ENCODE results near the gene SGK1.

Gene SGK1

DNA sequence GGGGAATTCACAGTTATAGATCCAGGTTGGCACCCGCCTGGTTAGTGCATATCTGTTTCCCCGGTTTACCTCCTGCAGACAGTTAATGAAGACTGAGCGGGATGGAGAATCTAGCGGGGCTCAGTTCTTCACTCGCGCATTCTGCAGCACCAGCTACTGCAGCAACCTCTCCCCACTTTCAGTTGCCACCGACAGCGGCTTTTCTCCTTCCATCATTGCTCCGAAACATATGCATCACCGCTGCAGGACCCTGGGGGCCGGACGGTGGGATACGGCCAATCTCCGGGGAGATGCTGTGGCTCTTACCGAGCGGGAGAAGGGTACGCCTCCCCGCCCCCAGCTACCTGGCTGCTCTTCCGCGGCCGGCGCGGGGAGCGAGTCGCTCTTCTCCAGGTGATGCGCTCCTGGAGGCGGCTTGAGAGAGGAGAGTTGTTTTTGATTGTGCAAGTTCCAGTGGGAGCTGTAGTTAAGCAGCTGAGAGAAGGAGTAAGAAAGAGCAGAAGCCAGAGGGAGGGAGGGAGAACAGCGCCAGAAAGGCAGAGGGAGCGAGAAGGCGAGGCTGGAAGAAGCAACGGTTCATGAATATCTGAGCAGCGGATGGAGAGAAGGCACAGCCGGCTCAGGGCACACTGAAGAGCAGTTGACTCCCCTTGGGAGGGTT lies at the start of gene SGK1:
TSS of gene SGK1 (minus strand) at position 642 of the 661 bp plus-strand sequence. CDS start 652 bp downstream, outside the sequence.
- DNase-seq: peak; percentile 69

DNA sequence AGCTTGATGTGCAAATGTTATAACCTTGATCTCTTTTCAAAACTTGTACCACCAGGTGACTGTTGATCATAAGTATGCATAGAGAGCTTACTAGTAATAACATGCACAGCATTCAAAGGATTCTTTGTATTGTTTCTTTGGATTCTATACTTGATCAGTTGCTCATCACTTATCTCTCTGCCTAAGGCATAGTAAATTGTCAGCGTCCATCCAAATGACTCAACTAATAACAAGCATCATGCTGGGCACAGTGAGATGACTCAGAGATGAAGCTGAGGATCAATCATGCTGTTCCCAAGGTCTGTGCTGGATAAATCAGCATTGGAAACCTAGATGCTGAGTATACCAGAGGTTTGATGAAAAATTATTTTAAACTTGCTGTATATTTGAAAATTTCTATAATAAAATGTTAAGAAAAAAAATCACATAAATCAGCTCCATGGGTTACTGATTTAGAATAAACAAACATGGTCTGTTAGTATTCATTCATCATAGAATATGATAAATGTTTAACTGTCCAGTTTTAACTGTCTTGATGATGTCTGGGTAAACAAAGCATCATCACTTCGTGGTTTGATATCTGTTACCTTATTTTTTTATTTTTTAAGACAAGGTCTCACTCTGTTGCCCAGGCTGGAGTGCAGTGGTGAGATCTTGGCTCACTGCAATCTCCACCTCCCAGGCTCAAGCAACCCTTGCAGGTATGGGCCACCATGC lies 45.6 kb upstream of the SGK1 start:
- no peak for DNase-seq

DNA sequence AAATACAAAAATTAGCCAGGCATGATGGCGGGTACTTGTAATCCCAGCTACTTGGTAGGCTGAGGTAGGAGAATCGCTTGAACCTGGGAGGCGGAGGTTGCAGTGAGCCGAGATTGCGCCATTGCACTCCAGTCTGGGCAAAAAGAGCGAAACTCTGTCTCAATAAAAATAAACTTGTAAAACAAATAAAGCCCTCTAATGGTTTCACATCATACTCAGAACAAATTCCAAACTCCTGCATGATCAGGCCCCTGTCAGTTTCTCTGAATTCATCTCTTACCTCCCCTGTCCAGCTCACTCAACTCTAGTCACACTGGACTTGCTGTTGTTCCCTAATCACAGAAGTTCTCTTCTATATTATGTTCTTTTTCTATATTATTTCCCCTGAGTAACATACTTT lies 43.1 kb upstream of the SGK1 start:
- DNase-seq: no peak

DNA sequence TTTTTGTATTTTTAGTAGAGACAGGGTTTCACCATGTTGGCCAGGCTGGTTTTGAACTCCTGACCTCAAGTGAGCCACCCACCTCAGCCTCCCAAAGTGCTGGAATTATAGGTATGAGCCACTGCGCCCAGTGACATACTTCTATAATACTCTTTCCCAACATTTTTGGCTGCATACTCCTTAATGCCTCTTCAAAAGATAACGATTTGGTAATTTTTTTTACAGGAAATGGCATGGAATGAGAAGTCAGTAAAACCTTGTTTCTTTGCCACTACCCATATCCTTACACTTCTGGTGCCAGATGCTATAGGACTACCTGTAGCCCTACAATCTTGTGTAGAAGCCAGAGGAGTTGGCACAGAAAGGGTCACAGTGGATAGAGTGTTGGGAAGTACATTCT lies 41.4 kb upstream of the SGK1 start:
- no peak for DNase-seq

DNA sequence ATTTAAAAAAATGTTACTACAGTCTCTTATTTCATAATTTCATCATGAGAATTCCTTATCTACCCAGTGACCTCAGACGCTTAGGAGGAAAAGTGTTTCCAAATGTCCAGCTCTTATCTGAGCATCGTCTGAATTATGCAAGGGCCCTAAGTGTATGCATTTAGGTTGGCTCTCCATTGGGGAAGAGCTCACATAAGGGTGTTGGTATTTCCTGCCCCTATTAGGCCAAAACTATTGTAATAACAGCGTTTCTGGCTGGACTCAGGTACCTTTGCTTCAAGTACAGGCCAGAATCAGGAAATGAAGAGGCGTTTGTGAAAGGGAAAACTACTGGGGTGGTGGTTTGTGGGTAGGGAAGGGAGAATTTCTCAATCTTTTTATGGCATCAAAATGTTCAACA lies 40.4 kb upstream of the SGK1 start:
- no peak for DNase-seq

DNA sequence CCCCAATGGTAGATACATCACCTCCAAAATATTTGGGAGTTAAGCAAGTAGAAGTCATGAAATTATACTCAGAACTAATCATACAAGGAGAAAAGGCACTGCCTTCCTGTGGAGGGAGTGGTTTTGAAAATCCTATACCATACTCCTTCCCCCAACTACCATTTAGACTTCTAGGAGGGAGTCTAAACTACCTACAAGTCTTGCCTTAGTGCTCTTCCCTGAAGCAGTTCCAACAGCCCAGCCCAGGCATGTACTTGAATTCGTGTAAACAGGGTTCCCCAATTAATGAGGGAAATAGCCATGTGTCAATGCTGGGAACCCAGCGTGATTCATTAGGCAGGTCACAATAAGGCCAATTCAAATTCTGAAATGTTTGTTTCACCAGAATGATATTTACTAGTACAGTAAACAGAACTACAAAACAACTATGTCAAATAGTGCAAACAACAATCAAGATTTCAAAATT lies 39.1 kb upstream of the SGK1 start:
- no peak for DNase-seq

DNA sequence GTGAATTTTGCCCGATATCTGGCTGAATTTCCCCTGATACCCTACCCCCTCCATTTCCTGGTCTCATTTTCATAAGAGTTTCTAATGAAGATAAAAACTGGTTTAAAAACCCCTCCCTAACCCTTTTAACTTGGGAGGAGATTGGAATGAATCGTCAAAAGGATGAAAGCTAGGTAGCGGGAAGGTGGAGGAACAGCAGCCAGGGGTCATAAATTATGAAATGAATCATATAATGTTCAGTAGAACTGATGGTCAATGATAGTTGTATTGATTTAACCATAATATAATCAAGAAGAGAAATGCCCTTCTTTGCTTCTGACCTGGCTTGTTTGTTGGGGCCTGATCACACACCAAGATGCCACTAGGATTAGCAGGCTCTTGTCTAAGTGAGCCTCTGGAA lies 38.5 kb upstream of the SGK1 start:
- no peak for DNase-seq

DNA sequence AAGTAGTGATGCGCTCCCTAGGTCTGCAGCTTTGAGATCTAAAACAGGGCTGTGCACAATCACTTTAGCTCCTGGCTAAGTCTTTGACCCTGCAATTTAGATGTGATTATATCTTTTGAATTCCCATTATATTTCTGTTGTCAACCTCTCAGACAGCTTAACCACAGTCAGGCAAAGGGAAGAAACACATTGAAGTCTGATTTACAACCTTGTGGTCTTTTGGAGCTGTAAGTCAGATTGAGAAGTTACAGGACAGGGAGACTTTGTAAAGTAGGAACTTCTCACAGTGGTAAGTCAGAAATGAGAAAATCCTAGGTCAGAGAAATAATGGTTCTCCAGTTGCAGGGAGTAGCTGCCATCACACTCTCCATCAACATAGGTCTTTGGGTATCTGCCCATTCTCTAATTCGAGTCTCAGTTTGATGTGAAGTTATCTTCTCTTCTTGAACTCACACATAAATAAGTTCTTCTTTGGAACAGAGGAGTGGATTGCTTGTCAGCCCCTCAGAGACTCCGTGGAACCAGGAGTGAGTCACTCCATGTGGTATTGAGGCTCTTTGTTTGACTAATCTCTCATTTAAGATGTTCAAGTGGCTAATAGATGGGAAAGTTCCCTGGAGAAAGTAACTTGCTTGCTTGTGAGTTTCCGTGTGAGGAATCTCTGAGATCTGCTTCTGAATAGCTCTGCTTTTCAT lies 35.0 kb upstream of the SGK1 start:
- DNase-seq: no peak

DNA sequence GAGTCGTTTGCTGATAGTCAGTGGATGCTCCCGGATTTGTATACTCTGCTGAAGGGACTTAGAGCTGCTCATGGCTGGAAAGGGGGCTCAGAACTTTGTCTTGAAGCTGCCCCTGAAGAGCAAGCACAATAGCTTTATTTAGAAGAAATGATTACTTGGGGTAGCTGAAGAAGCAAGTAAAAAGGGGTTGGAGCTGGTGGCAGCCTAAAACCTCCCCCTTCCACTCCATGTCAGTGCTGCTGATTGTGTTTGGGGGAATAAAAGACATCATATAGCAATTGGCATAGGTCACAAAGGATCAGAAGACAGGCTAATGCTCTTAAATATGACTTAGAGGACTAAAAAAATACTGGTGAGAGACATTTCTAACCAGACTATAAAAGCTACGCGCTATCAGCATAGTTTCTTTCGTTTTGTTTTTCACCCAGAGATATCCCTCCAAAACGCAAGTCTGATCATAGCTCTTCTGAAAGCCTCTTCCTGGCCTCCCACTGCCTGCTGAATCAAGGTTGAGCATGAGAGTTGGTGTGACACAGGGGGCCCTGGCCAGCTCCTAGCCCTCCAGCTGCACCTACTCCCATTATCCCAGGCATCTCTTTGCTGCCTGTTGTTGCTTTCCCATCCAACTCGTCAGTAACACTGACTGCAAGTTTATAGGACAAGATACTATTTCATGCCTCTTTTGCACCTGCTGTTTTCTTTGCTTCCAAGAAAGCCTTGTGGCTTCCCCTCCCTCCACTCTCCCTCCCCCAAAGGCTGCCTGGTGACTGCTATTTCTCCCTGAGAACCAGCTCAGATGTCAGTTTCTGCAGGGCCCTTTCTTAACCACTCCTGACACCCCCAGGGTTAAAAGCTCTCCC lies 33.9 kb upstream of the SGK1 start:
- DNase-seq: no peak

DNA sequence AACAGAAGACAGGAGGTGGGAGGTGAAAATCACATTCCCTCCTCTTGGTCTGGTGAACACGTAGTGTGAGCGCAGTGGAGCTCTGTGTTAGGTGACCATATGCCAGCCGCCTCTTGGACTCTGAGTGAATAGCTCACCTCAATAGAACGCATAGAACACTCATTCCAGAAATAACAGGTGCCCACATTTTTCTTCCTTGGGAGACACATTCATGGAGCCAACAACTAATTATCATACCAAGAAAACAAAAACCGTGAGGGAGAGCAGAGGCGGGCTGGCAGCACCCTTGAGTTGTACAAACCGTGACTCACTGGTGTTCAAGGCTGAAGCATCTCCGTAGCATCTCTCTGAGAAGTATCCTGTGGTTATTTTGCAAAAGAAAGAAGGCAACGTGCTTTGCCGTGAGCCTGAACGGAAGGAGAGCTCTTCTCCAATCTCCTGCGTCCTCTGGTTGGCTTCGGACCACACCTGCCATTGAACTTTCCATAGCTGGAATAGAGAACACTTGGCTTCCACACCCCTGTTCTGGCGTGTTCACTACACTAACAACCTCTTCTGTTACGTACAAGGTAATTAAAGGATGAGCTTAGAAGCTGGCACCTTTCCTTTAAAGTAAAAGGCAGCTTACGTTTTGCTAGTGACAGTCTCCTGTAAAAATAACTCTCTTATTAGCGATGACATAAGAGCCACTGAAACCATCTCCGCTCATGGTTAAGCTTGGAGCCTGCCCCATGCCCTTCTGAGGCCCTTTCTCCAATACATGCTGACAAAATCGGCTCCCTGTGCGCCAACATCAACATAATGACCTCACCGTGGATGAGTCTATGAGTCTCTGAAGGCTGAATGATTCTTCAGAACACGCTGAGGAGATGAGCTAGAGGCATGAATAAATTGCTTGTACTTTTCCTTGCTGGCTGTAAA lies 30.2 kb upstream of the SGK1 start:
- DNase-seq: no peak

DNA sequence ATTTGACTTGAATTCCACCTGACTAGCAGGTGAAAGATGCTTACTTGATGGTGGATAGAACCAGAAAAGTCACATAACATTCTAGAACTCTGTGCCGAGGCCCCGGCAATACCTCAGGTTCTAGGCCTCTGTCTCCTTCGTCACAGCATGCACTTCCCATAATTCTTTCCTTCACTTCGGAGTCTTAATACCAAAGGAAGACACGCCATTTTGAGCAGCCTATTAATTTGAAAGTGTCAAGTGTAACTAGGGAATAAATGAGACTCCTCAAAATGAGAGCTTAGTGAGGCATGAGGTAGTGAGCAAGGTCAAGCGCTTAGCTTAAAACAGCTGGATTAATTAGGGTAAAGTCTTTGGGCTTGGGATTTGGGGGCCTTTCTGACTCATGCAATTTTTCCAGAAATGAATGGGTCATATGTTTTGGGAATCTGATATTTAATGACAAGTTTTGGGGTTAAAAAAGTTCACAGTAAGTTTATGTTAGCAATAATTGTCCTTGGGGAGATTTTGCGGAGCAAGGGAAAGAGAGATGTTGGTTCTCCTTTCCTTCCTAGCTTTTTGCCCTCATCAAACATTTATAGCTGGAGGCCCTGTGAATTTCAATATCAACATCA lies 29.1 kb upstream of the SGK1 start:
- no peak for DNase-seq

DNA sequence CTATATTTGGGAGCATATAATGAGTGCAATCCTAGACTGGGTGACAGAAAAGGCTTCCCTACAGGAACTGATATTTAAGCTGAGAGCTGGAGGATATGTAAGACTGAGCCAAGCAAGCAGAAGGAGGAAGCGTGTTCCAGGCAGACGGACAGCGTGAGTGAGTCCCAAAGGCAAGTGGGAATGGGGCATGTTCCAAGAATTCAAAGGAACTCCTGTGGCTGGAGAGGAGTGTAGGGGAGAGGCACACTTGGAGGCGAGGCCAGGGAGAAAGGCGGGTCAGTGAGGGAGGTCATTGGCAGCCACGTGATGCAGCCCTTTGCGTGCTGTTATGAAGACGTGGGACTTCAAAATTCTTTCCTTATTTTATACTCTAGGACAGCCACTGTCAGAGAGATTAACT lies 27.9 kb upstream of the SGK1 start:
- no peak for DNase-seq

DNA sequence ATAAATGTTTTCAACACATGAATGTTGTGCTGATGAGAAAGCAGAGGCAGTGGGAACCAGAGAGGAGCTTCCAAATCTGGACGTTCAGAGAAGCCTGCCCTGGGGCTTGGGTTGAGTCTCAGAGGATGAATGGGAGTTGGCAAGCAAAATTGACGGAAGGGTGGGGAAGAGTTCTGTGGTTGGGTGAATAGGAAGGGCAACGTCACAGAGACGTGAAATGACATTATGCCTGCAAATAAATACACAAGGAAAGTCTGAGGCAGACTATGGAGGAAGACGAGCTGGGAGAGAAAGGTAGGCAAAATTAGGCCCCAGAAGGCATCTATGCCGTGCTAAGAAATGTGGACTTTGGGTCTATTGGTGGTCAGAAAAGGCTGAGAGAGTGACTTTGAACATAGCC lies 25.2 kb upstream of the SGK1 start:
- DNase-seq: no peak

DNA sequence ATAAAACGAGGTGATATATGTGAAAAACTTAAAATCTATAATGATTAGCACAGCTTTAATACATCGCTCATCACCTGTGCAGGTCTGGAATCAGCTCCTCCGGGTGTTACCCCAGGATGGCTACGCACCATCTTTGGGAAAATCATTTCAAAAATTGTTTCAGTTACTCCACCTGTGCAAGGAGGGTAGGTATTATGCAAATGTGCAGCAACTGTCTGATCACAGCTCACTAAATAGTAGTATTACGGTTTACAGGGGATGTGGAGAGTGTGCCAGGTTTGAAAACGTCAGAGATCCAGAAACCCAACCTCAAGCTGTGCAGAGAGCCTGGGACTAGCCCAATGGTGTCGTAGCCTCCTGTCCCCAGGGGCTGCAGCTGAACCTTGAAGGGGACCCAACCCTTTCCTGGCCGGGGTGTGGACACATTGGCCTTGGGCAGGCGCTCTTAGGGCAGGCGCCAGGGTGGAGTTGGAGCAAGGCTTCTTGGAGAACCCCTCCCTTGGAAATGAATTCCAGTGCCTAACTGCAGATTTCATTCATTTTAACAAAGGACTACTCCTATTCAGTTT lies 24.2 kb upstream of the SGK1 start:
- no peak for DNase-seq

DNA sequence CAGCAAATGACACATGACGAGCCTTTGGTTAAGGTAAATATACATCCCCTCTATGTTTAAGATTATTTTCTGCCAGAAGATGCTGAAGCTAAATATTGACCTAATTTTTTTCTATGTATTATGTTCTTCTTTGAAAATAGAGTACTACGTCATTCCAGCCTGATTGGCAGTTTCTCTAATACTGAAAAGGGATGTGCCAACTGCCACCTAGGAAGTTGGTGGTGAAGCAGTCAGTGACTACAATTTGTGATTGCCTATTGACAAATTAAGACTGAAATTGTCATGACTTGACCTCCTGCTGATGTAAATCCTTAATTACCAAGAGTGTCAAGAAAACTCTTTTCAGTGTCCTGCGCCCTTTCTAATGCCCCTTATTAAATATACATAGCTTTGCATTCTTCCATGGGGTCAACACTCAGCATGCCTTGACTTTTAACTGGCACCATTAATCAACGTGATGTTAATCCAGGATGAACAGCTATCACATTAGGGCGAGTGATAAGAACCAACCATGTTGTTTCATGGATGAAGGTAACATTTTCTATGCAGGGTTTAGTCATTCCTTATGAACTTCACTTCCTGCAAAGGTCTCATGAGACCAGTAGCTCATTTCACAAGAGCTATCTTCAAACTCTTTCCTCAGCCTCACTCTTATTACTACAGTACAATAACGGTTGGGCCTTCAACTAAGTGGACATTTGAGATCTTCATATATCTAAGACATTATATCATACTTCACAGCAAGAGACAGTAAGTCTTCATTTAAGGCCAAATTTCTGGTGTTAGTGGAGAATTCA lies 22.5 kb upstream of the SGK1 start:
- no peak for DNase-seq

DNA sequence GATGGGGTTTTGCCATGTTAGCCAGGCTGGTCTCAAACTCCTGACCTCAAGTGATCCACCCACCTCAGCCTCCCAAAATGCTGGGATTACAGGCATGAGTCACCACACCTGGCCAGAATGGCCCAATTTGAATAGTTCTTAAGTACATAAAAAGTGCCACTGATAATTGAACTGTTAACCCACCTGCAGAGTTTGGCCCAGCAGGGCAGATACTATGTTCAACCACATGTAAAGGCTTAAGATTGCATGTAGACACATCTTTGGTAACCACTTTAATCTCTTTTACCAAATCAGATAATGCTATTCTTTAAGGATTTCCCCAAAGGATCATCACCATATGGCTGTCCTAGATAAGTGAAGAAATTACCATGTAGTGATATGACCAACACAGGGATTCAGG lies 21.3 kb upstream of the SGK1 start:
- no peak for DNase-seq

DNA sequence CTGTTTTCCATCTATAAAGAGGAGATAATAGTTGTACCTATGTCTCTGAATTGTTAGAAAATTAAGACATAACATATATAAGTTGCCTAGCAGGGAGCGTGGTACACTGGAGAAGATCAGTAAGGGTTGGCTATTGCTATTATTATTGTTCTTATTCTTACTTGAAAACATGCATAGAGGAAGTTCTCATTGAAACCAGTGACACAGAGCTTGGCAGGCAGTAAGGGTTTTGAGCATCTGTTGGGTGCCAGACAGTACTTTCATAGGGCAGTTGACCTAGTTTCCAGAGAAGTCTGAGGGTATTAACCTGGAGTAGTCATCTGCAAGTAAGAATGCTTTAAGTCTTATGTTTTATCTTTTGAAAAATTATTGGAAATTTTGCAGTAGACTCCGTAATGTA lies 13.3 kb upstream of the SGK1 start:
- no peak for DNase-seq

DNA sequence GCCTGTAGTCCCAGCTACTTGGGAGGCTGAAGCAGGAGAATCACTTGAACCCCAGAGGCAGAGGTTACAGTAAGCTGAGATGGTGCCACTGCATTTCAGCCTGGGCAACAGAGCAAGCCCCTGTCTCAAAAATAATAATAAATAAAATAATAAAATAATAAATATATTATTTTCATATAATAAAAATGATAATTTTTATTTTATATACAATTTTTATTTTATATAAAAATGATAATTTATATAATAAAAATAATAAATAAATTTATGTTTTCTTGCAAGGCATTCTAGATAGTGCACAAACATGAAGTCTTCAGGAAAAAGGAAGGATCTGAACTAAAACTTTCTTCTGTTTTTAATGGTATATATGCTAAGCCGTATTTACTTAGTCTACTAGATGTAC lies 12.6 kb upstream of the SGK1 start:
- no peak for DNase-seq

DNA sequence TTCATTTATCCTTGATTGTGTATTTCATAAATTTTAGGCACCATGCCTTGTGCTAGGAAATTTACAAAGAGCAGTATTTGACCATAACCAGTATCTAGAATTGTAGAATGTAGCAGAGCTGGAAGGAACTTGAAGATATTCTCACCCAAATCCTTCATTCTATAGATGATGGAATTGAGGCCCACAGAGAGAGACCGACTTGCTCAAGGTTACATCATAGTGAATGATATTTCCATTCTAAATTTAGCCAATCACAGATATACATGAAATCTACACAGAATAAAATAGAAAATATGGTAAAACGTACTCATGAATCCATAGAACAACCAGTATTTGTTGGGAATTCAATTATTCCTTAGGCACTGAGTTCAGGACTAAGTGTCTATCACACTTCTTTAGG lies 10.9 kb upstream of the SGK1 start:
- DNase-seq: no peak

DNA sequence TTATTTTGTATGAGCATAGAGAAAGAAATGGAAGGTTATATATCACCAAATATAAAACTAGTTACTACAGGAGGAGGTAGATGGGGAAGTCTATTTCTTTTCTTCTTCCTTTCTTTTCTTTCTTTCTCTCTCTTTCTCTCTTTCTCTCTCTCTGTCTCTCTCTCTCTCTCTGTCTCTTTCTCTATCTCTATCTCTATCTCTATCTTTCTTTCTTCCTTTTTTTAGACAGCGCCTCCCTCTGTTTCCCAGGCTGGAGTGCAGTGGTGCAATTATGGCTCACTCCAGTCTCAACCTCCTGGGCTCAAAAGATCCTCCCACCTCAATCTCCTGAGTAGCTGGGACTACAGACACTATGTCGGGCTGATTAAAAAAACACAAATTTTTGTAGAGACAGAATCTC lies 10.2 kb upstream of the SGK1 start:
- DNase-seq: no peak

Measured in activated effector memory CD4-positive, alpha-beta T cell treated with anti-CD3 and anti-CD28 coated beads, Interleukin-2, amount 50 U/mL, for 16 hours (primary cell).